Measurements from ENCODE around the gene SMARCA4. TPM values are rescaled to one million over a fixed set of nuclear protein-coding genes. Genes with fewer than 3 reads are reported as not detected.

SMARCA4 gene
- total and polyA plus RNA-seq, 4 donors: 15.9 to 35.4 (median 22.5) TPM

DNA sequence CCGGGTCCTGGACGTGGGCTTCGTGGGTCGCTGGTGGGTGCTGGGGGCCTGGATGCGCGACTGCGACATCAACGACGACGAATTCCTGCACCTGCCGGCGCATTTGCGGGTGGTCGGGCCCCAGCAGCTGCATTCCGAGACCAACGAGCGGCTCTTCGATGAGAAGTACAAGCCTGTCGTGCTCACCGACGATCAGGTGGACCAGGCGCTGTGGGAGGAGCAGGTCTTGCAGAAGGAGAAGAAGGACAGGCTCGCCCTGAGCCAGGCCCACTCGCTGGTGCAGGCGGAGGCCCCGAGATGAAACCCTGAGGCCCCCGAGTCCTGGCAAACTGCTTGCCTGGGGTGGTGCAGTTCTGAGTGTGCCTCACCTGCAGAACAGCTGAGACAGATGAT lies 31.4 kb upstream of the SMARCA4 start:
- peaks cover 9 to 33% (median 23%) of the 10 kb centered on the region in 4 donors for H3K4me1 ChIP-seq (ENCODE audit: control insufficient read depth in 4 of 4, insufficient read depth in 4 of 4, low read length in 3 of 4)

DNA sequence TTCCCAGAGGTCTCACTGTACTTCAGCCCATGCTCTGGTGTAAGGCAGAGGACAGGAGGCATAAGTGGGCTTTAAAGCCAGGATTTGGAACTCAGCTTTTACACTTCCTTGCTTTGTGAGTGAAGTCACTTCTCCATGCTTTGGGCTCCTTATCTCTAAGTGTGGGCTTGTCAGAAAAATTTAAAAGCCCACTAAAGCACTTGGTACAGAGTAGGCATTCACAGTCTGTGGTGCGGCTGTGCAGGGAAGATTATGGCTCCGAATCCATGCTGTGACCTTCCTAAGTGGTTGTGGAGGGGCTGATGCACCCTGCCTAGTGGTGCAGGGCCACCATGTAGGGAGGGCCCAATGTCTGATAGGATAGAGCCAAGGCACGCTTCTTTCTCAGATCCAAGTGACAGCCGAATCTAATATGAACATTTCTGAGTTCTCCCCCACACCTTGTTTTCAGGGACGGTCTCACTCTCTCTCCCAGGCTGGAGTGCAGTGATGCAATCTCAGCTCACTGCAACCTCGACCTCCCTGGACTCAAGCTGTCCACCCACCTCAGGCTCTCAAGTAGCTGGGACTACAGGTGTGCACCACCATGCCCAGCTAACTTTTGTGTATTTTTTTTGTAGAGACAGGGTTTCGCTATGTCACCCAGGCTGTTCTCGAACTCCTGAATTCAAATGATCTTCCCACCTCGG lies 25.3 kb upstream of the SMARCA4 start:
- no peak overlapping the region for H3K4me3 ChIP-seq (ENCODE audit: low read depth in 1 of 3, low read length in 3 of 3)
- H3K27ac ChIP-seq (ENCODE audit: low read depth in 1 of 2, low read length in 2 of 2): no peak overlapping the region
- H3K4me1 ChIP-seq (ENCODE audit: control insufficient read depth in 4 of 4, insufficient read depth in 4 of 4, low read length in 3 of 4): peaks cover 0 to 12% (median 8%) of the 10 kb centered on the region in 4 donors
- no peak for DNase-seq (ENCODE audit: low spot score)
- no peaks in the 10 kb centered on the region for H3K9me3 ChIP-seq (ENCODE audit: control insufficient read depth in 4 of 4, low read length in 3 of 4)
- H3K27me3 ChIP-seq (ENCODE audit: control insufficient read depth in 4 of 4, insufficient read depth in 4 of 4, low read length in 3 of 4): no peaks in the 10 kb centered on the region
- no peak overlapping the region for H3K9ac ChIP-seq (ENCODE audit: low read depth in 1 of 2, low read length in 2 of 2)
- TF ChIP-seq HNF4A (conservative IDR thresholded peaks at IDR 0.05) (no peak), CTCF (IDR thresholded peaks at IDR 0.05; ENCODE audit: low read depth, low read length, missing input control) (no peak), YY1 (IDR thresholded peaks at IDR 0.05) (no peak), GABPA (IDR thresholded peaks at IDR 0.05 in 1 of 2, conservative IDR thresholded peaks at IDR 0.05 in 1 of 2) (no peak), FOXA1 (IDR thresholded peaks at IDR 0.05) (no peak), RAD21 (IDR thresholded peaks at IDR 0.05) (no peak), HNF4G (IDR thresholded peaks at IDR 0.05) (no peak), SP1 (IDR thresholded peaks at IDR 0.05) (no peak), EGR1 (IDR thresholded peaks at IDR 0.05; ENCODE audit: low read depth in 2 of 2) (no peak), NR2F2 (IDR thresholded peaks at IDR 0.05) (no peak), RXRA (IDR thresholded peaks at IDR 0.05) (no peak), JUND (IDR thresholded peaks at IDR 0.05) (no peak), FOXA2 (IDR thresholded peaks at IDR 0.05) (no peak), ZBTB33 (IDR thresholded peaks at IDR 0.05) (no peak), TAF1 (conservative IDR thresholded peaks at IDR 0.05) (no peak)
- TF ChIP-seq, protein P1, sequence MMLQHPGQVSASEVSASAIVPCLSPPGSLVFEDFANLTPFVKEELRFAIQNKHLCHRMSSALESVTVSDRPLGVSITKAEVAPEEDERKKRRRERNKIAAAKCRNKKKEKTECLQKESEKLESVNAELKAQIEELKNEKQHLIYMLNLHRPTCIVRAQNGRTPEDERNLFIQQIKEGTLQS (IDR thresholded peaks at IDR 0.05): no peak
- TF ChIP-seq, protein P2, sequence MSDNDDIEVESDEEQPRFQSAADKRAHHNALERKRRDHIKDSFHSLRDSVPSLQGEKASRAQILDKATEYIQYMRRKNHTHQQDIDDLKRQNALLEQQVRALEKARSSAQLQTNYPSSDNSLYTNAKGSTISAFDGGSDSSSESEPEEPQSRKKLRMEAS (IDR thresholded peaks at IDR 0.05): no peak
- 86% methylated on average over 9 of the region's 9 CpGs for WGBS
- peaks cover 0 to 4% (median 0%) of the 10 kb centered on the region in 4 donors for H3K36me3 ChIP-seq (ENCODE audit: control insufficient read depth in 4 of 4, insufficient read depth in 3 of 4, low read depth in 1 of 4, low read length in 3 of 4)

More for the DNA sequence above, 31.4 kb upstream of the SMARCA4 start:
- no peak for DNase-seq (ENCODE audit: low spot score)
- no peaks in the 10 kb centered on the region for H3K9me3 ChIP-seq (ENCODE audit: control insufficient read depth in 4 of 4, low read length in 3 of 4)
- no peaks in the 10 kb centered on the region for H3K27me3 ChIP-seq (ENCODE audit: control insufficient read depth in 4 of 4, insufficient read depth in 4 of 4, low read length in 3 of 4)
- WGBS: 5% methylated on average over 27 of the region's 27 CpGs
- TF ChIP-seq, protein P2 (IDR thresholded peaks at IDR 0.05): no peak
- no peak for TF ChIP-seq RXRA (IDR thresholded peaks at IDR 0.05)
- TF ChIP-seq GABPA (IDR thresholded peaks at IDR 0.05 in 1 of 2, conservative IDR thresholded peaks at IDR 0.05 in 1 of 2): no peak
- no peak for TF ChIP-seq EGR1 (IDR thresholded peaks at IDR 0.05; ENCODE audit: low read depth in 2 of 2)
- TF ChIP-seq, protein P1 (IDR thresholded peaks at IDR 0.05): no peak
- peak overlapping the region; percentile 27 to 95 (median 93) for H3K4me3 ChIP-seq (ENCODE audit: low read depth in 1 of 3, low read length in 3 of 3)
- peak overlapping the region; percentile 70 to 71 for H3K27ac ChIP-seq (ENCODE audit: low read depth in 1 of 2, low read length in 2 of 2)
- H3K36me3 ChIP-seq (ENCODE audit: control insufficient read depth in 4 of 4, insufficient read depth in 3 of 4, low read depth in 1 of 4, low read length in 3 of 4): peaks cover 3 to 4% (median 3%) of the 10 kb centered on the region in 4 donors
- peak overlapping the region in 1 of 2 donors; percentile 77 for H3K9ac ChIP-seq (ENCODE audit: low read depth in 1 of 2, low read length in 2 of 2)

All from liver (tissue), 9 donors.